NT2/D1 (cell line): ENCODE data around the gene BEND6.

Experiments used
- DNase-seq: peaks from one replicate; pipeline ENCODE4 v3.0.0-alpha.2; 2011; ENCODE audit warnings: low read depth, low spot score
- H3K27me3 ChIP-seq: 2 replicates; pipeline ENCODE4 v1.6.0; 2011; ENCODE audit warnings: mild to moderate bottlenecking; ENCODE audit not compliant: insufficient read length, insufficient read depth
- H3K36me3 ChIP-seq: 2 replicates; pipeline ENCODE4 v1.6.1; 2011; ENCODE audit warnings: mild to moderate bottlenecking, low read length, mixed read lengths; ENCODE audit not compliant: insufficient read depth, insufficient read length
- H3K4me1 ChIP-seq: 2 replicates; pipeline ENCODE4 v1.5.1; 2011; ENCODE audit not compliant: insufficient read depth, insufficient read length
- H3K4me3 ChIP-seq: 2 replicates; pipeline ENCODE4 v1.5.1; 2011; ENCODE audit warnings: low read depth; ENCODE audit not compliant: insufficient read length
- H3K9ac ChIP-seq: 2 replicates; pipeline ENCODE4 v1.6.0; 2011; ENCODE audit warnings: low read depth; ENCODE audit not compliant: insufficient read length
- H3K9me3 ChIP-seq: 2 replicates; pipeline ENCODE4 v1.5.1; 2011; ENCODE audit warnings: mild to moderate bottlenecking, low read length; ENCODE audit not compliant: insufficient read depth
- SUZ12 ChIP-seq: IDR thresholded peaks from 2 replicates; pipeline ENCODE4 v1.6.1; 2011; ENCODE audit not compliant: insufficient read length, insufficient read depth; ENCODE audit errors: extremely low read depth
- YY1 ChIP-seq: IDR thresholded peaks from 2 replicates; pipeline ENCODE4 v1.6.1; 2011; ENCODE audit not compliant: insufficient read length, insufficient read depth
- ZNF274 ChIP-seq: IDR thresholded peaks from 2 replicates; pipeline ENCODE4 v1.6.1; 2011; ENCODE audit warnings: mild to moderate bottlenecking, low read depth, low read length

The BEND6 gene

GRCh38 chr6:56955171-56956155 is 556 bp downstream of the BEND6 start:
- no peaks in the 10 kb centered on the region for H3K4me1 ChIP-seq
- H3K9me3 ChIP-seq: no peaks in the 10 kb centered on the region
- H3K4me3 ChIP-seq: peak overlapping the region; percentile 80
- peak; percentile 80 for DNase-seq
- H3K9ac ChIP-seq: peak overlapping the region; percentile 88
- H3K27me3 ChIP-seq: peaks cover 17% of the 10 kb centered on the region
- TF ChIP-seq YY1: no peak
- TF ChIP-seq ZNF274: no peak
- no peak for TF ChIP-seq SUZ12
- peaks cover 20% of the 10 kb centered on the region for H3K36me3 ChIP-seq

GRCh38 chr6:56956491-56956890 is 1.6 kb downstream of the BEND6 start:
- H3K9ac ChIP-seq: no peak overlapping the region
- H3K9me3 ChIP-seq: no peaks in the 10 kb centered on the region
- peaks cover 17% of the 10 kb centered on the region for H3K27me3 ChIP-seq
- H3K4me1 ChIP-seq: no peaks in the 10 kb centered on the region
- TF ChIP-seq SUZ12 (no peak), YY1 (no peak), ZNF274 (no peak)
- H3K36me3 ChIP-seq: peaks cover 15% of the 10 kb centered on the region
- no peak overlapping the region for H3K4me3 ChIP-seq
- DNase-seq: no peak

GRCh38 chr6:56957856-56958255 is 2.9 kb downstream of the BEND6 start:
- no peak for DNase-seq
- Histone ChIP-seq H3K36me3 (peaks cover 3% of the 10 kb centered on the region), H3K27me3 (peaks cover 16% of the 10 kb centered on the region), H3K4me1 (no peaks in the 10 kb centered on the region), H3K9me3 (no peaks in the 10 kb centered on the region), H3K4me3 (no peak overlapping the region), H3K9ac (no peak overlapping the region)
- TF ChIP-seq YY1 (no peak), SUZ12 (no peak), ZNF274 (no peak)

- H3K9me3 ChIP-seq: no peaks in the 10 kb centered on the region
- H3K9ac ChIP-seq: no peak overlapping the region
- no peaks in the 10 kb centered on the region for H3K36me3 ChIP-seq
- H3K4me1 ChIP-seq: no peaks in the 10 kb centered on the region
- no peak for TF ChIP-seq SUZ12
- no peak for TF ChIP-seq ZNF274
- TF ChIP-seq YY1: no peak
- no peak overlapping the region for H3K4me3 ChIP-seq
- peaks cover 9% of the 10 kb centered on the region for H3K27me3 ChIP-seq
- no peak for DNase-seq
Measured at GRCh38 chr6:56958481-56958880, 3.6 kb downstream of the BEND6 start.

GRCh38 chr6:56959094-56959493 is 4.2 kb downstream of the BEND6 start:
- Histone ChIP-seq H3K4me3 (no peak overlapping the region), H3K27me3 (peaks cover 3% of the 10 kb centered on the region), H3K4me1 (no peaks in the 10 kb centered on the region), H3K9me3 (no peaks in the 10 kb centered on the region), H3K9ac (no peak overlapping the region), H3K36me3 (no peaks in the 10 kb centered on the region)
- DNase-seq: no peak
- TF ChIP-seq YY1: no peak
- TF ChIP-seq SUZ12: no peak
- no peak for TF ChIP-seq ZNF274

GRCh38 chr6:56959938-56960337 is 5.0 kb downstream of the BEND6 start:
- Histone ChIP-seq H3K27me3 (no peaks in the 10 kb centered on the region), H3K4me1 (no peaks in the 10 kb centered on the region), H3K36me3 (no peaks in the 10 kb centered on the region), H3K4me3 (no peak overlapping the region), H3K9ac (no peak overlapping the region), H3K9me3 (no peaks in the 10 kb centered on the region)
- no peak for TF ChIP-seq YY1
- no peak for TF ChIP-seq ZNF274
- no peak for TF ChIP-seq SUZ12
- DNase-seq: no peak

- H3K4me3 ChIP-seq: no peak overlapping the region
- no peaks in the 10 kb centered on the region for H3K36me3 ChIP-seq
- H3K9me3 ChIP-seq: no peaks in the 10 kb centered on the region
- TF ChIP-seq YY1: no peak
- TF ChIP-seq SUZ12: no peak
- no peak for TF ChIP-seq ZNF274
- H3K27me3 ChIP-seq: no peaks in the 10 kb centered on the region
- H3K4me1 ChIP-seq: no peaks in the 10 kb centered on the region
- no peak for DNase-seq
- no peak overlapping the region for H3K9ac ChIP-seq
Measured at GRCh38 chr6:56961151-56961550, 6.2 kb downstream of the BEND6 start.

- TF ChIP-seq ZNF274: no peak
- no peak for TF ChIP-seq SUZ12
- no peak for TF ChIP-seq YY1
- DNase-seq: no peak
Measured at GRCh38 chr6:56962441-56962840, 7.5 kb downstream of the BEND6 start.

More at GRCh38 chr6:56962441-56962840, 7.5 kb downstream of the BEND6 start:
- Histone ChIP-seq H3K27me3 (no peaks in the 10 kb centered on the region), H3K9me3 (no peaks in the 10 kb centered on the region), H3K4me3 (no peak overlapping the region), H3K9ac (no peak overlapping the region), H3K4me1 (no peaks in the 10 kb centered on the region), H3K36me3 (no peaks in the 10 kb centered on the region)
